ENCODE measurements around the gene TENM4. TPM values are rescaled to one million over a fixed set of nuclear protein-coding genes. Genes with fewer than 3 reads are reported as not detected.

TENM4 gene
- total RNA-seq, 4 donors from 2014 or later = 0.02 to 0.82 (median 0.23) TPM

DNA sequence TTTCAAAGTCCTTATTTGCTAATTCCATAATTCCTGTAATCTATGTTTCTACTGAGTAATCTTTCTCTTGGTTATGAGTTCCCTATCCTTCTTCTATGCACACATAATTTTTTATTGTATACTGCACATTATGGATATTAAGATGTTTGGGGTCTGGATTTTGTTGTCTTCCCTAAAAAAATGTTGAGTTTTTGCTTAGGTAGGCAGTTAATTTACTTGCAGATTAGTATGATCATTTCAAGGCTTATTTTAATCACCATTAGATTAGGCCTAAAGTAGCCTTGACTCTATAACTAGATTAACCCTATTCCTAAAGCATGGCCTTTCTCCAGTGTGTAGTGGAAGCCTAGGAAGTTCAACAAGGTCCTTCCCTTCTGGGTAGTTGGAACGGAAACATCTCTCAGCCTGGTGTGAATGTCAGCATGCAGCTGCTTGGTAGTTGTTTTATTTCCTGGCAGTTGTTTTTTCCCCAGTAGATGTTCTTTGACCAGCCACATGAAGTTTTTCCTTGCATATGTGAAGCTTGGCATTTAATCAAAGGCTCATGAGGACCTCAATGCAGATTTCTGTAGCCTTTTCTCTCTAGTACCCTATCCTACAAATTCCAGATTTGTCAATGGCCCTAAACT is 446.9 kb downstream of the TENM4 start:
- DNase-seq (no peak), ATAC-seq (no peak)
- in situ Hi-C loops (cut with MboI; ENCODE audit: low sequenced_read_pairs in 4 of 4) (no loop called here), intact Hi-C loops (cut with DNase I; ENCODE audit: low total_unique reads) (no loop called here)
- no peak overlapping the region for H3K27ac ChIP-seq
- no peaks in the 10 kb centered on the region for H3K9me3 ChIP-seq
- TF ChIP-seq POLR2A (IDR thresholded peaks at IDR 0.05) = no peak
- TF ChIP-seq, protein P1, sequence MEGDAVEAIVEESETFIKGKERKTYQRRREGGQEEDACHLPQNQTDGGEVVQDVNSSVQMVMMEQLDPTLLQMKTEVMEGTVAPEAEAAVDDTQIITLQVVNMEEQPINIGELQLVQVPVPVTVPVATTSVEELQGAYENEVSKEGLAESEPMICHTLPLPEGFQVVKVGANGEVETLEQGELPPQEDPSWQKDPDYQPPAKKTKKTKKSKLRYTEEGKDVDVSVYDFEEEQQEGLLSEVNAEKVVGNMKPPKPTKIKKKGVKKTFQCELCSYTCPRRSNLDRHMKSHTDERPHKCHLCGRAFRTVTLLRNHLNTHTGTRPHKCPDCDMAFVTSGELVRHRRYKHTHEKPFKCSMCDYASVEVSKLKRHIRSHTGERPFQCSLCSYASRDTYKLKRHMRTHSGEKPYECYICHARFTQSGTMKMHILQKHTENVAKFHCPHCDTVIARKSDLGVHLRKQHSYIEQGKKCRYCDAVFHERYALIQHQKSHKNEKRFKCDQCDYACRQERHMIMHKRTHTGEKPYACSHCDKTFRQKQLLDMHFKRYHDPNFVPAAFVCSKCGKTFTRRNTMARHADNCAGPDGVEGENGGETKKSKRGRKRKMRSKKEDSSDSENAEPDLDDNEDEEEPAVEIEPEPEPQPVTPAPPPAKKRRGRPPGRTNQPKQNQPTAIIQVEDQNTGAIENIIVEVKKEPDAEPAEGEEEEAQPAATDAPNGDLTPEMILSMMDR (IDR thresholded peaks at IDR 0.05 in 4 of 5, conservative IDR thresholded peaks at IDR 0.05 in 1 of 5) = no peak
- H3K4me3 ChIP-seq = no peak overlapping the region
- H3K27me3 ChIP-seq = no peaks in the 10 kb centered on the region
- H3K4me1 ChIP-seq = no peaks in the 10 kb centered on the region
- H3K36me3 ChIP-seq = no peaks in the 10 kb centered on the region

DNA sequence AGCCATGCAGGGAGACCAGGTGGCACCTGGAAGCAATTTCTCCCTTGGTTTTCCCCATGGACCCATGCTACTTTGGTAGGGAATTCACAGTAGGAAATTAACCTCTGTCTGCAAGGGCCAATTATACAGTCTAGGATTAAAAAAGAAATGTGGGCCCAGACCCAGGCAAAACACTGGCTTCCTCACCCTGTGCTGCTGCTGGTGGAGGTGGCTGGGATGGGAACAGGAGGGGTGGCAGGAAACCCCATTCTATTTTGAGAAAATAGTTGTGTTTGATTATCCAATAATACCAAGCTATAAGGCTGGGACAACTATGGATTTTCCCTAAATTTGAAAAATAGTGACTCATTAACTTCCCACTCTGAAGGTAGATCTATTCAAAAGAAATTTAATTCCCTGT is 449.1 kb downstream of the TENM4 start:
- no peaks in the 10 kb centered on the region for H3K36me3 ChIP-seq
- H3K4me1 ChIP-seq = no peaks in the 10 kb centered on the region
- in situ Hi-C loops (cut with MboI; ENCODE audit: low sequenced_read_pairs in 4 of 4) (no loop called here), intact Hi-C loops (cut with DNase I; ENCODE audit: low total_unique reads) (no loop called here)
- no peak overlapping the region for H3K27ac ChIP-seq
- no peak for TF ChIP-seq POLR2A (IDR thresholded peaks at IDR 0.05)
- TF ChIP-seq, protein P1 (IDR thresholded peaks at IDR 0.05 in 4 of 5, conservative IDR thresholded peaks at IDR 0.05 in 1 of 5) = no peak
- no peak overlapping the region for H3K4me3 ChIP-seq
- ATAC-seq (no peak), DNase-seq (no peak)
- no peaks in the 10 kb centered on the region for H3K27me3 ChIP-seq
- no peaks in the 10 kb centered on the region for H3K9me3 ChIP-seq

DNA sequence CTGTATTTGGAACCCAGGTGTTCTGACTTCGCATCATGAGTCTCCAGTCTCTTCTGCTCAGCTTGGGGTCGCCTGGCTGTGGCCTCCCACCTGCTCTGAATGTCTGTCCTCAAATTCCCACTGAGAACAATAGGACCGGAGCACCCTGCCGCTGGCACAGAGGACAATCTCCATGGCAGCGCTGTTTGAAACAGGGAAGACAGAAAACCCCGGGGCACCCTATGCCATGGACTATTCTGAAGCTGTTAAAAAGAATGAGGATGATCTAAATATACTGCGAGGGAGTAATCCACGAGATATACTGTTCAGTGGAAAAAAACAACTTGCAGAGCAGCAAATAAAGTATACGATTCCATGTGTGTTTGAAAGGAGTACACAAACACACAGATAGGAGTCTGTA is 450.6 kb downstream of the TENM4 start:
- Histone ChIP-seq H3K4me3 (no peak overlapping the region), H3K4me1 (no peaks in the 10 kb centered on the region), H3K27ac (no peak overlapping the region), H3K9me3 (no peaks in the 10 kb centered on the region), H3K27me3 (no peaks in the 10 kb centered on the region), H3K36me3 (no peaks in the 10 kb centered on the region)
- no peak for ATAC-seq
- intact Hi-C loops (cut with DNase I; ENCODE audit: low total_unique reads) (no loop called here), in situ Hi-C loops (cut with MboI; ENCODE audit: low sequenced_read_pairs in 4 of 4) (no loop called here)
- TF ChIP-seq, protein P1 (IDR thresholded peaks at IDR 0.05 in 4 of 5, conservative IDR thresholded peaks at IDR 0.05 in 1 of 5) = no peak
- no peak for TF ChIP-seq POLR2A (IDR thresholded peaks at IDR 0.05)
- DNase-seq = no peak

DNA sequence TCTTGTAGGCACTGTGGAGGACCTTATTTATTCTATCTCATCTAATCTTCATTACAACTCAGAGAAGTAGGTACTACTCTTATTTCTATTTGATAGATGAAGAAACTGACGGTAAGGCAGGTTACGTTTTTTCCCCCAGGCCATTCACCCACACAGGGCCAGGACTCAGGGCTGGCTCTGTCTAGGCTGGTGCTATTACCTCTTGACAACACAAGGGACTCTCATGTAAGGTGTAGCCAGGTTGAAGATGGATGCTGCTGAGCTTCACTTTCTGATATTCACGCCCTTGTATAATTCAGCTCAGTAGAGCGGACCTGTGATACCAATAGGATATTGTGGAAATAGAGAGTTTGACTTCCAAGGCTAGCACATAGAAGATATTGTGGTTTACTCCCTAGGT is 453.1 kb downstream of the TENM4 start:
- Histone ChIP-seq H3K27ac (no peak overlapping the region), H3K9me3 (no peaks in the 10 kb centered on the region), H3K27me3 (no peaks in the 10 kb centered on the region), H3K4me1 (no peaks in the 10 kb centered on the region), H3K36me3 (no peaks in the 10 kb centered on the region), H3K4me3 (no peak overlapping the region)
- no peak for TF ChIP-seq POLR2A (IDR thresholded peaks at IDR 0.05)
- TF ChIP-seq, protein P1 (IDR thresholded peaks at IDR 0.05 in 4 of 5, conservative IDR thresholded peaks at IDR 0.05 in 1 of 5) = no peak
- ATAC-seq (no peak), DNase-seq (no peak)
- in situ Hi-C loops (cut with MboI; ENCODE audit: low sequenced_read_pairs in 4 of 4) (no loop called here), intact Hi-C loops (cut with DNase I; ENCODE audit: low total_unique reads) (no loop called here)

DNA sequence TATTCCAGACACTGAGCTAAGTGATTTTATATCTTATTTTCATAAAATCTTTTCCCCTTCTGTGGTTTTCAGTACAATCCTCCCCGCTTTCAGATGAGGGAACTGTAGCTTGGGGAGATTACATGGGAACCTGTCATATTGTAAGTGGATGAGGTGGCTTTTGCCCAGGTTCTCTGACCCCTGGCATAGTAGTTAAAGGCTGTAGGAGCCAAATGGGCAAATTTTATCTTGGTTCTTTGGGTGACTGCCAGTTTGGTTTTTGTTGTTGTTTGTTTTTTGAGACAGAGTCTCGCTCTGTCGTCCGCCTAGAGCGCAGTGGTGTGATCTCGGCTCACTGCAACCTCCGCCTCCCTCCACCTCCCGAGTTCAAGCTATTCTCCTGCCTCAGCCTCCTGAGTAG is 454.5 kb downstream of the TENM4 start:
- ATAC-seq = no peak
- intact Hi-C loops (cut with DNase I; ENCODE audit: low total_unique reads) = no loop called here

More for the DNA sequence above, 454.5 kb downstream of the TENM4 start:
- Histone ChIP-seq H3K4me1 (no peaks in the 10 kb centered on the region), H3K27ac (no peak overlapping the region), H3K27me3 (no peaks in the 10 kb centered on the region), H3K9me3 (no peaks in the 10 kb centered on the region), H3K4me3 (no peak overlapping the region), H3K36me3 (no peaks in the 10 kb centered on the region)
- TF ChIP-seq, protein P1 (IDR thresholded peaks at IDR 0.05 in 4 of 5, conservative IDR thresholded peaks at IDR 0.05 in 1 of 5) = no peak
- TF ChIP-seq POLR2A (IDR thresholded peaks at IDR 0.05) = no peak
- no peak for DNase-seq
- in situ Hi-C loops (cut with MboI; ENCODE audit: low sequenced_read_pairs in 4 of 4) = no loop called here

All from gastrocnemius medialis (tissue), 4 donors.